ENCODE data around the gene PCNX4. TPM values are rescaled to one million over a fixed set of nuclear protein-coding genes. Genes with fewer than 3 reads are reported as not detected.

PCNX4 gene
- total RNA-seq, 1 donor from 2014 or later: 39.8 TPM

DNA sequence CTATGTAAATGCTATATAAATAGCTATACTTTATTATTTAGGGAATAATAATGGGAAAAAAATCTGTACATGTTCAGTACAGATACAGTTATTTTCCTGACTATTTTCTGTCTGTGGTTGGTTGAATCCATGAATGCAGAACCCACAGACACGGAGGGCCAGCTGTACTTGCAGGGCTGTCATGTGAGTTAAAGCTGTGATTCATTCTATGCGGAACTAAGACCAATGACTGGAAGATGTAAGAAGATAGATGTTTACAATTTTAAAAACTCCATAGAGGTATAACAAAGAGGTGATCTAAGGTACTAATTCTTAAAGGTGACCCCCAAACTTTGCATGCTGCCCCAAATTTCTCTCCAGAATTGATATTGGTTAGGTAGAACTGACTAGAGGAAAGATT is 14.6 kb downstream of the PCNX4 start:
- DNase-seq (ENCODE audit: low read depth) (peak; percentile 13), FAIRE-seq (no peak)
- TF ChIP-seq, protein P1, sequence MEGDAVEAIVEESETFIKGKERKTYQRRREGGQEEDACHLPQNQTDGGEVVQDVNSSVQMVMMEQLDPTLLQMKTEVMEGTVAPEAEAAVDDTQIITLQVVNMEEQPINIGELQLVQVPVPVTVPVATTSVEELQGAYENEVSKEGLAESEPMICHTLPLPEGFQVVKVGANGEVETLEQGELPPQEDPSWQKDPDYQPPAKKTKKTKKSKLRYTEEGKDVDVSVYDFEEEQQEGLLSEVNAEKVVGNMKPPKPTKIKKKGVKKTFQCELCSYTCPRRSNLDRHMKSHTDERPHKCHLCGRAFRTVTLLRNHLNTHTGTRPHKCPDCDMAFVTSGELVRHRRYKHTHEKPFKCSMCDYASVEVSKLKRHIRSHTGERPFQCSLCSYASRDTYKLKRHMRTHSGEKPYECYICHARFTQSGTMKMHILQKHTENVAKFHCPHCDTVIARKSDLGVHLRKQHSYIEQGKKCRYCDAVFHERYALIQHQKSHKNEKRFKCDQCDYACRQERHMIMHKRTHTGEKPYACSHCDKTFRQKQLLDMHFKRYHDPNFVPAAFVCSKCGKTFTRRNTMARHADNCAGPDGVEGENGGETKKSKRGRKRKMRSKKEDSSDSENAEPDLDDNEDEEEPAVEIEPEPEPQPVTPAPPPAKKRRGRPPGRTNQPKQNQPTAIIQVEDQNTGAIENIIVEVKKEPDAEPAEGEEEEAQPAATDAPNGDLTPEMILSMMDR (IDR thresholded peaks at IDR 0.05; ENCODE audit: insufficient read depth, low read length, severe bottlenecking): no peak
- Histone ChIP-seq H3K36me3 (ENCODE audit: control insufficient read depth, insufficient read depth, low read length) (peaks cover 2% of the 10 kb centered on the region), H3K4me3 (ENCODE audit: low read depth, low read length) (no peak overlapping the region), H3K27me3 (ENCODE audit: control insufficient read depth, insufficient read depth, low read length) (no peaks in the 10 kb centered on the region)

DNA sequence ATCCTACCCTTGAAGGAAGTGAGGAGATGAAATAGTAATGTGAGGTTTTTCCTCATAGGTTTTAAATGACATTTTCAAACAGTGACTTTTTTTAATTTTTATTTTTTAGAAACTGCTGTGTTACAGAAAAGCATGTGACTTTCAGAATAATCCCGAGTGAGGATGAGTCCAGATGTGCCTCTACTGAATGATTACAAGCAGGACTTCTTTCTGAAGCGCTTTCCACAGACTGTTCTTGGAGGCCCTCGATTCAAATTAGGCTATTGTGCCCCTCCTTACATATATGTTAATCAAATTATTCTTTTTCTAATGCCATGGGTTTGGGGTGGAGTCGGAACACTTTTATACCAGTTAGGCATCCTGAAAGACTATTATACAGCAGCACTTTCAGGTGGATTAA is 15.8 kb downstream of the PCNX4 start:
- H3K4me3 ChIP-seq (ENCODE audit: low read depth, low read length): no peak overlapping the region
- peaks cover 2% of the 10 kb centered on the region for H3K36me3 ChIP-seq (ENCODE audit: control insufficient read depth, insufficient read depth, low read length)
- TF ChIP-seq, protein P1 (IDR thresholded peaks at IDR 0.05; ENCODE audit: insufficient read depth, low read length, severe bottlenecking): no peak
- no peak for FAIRE-seq
- no peaks in the 10 kb centered on the region for H3K27me3 ChIP-seq (ENCODE audit: control insufficient read depth, insufficient read depth, low read length)
- no peak for DNase-seq (ENCODE audit: low read depth)

DNA sequence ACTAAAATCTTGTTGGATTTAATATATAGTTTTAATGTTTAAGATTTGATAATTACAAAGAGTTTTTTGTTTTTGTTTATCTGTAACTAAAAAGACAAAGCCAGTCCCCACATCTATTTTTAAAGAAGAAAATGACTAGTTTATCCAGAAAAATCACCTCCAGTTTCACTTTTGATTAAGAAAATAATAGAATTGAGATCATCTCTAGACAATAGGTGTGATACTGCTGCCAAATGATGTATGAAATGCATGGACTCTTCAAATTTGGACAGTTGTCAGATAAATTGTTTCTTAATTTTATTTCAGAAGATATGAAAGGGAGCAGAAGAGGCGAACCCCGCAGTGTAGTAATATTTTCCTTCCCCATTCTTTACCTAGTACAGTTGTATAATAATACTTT is 20.0 kb downstream of the PCNX4 start:
- DNase-seq (ENCODE audit: low read depth): no peak
- Histone ChIP-seq H3K4me3 (ENCODE audit: low read depth, low read length) (no peak overlapping the region), H3K27me3 (ENCODE audit: control insufficient read depth, insufficient read depth, low read length) (no peaks in the 10 kb centered on the region), H3K36me3 (ENCODE audit: control insufficient read depth, insufficient read depth, low read length) (peaks cover 2% of the 10 kb centered on the region)
- TF ChIP-seq, protein P1 (IDR thresholded peaks at IDR 0.05; ENCODE audit: insufficient read depth, low read length, severe bottlenecking): no peak
- no peak for FAIRE-seq

DNA sequence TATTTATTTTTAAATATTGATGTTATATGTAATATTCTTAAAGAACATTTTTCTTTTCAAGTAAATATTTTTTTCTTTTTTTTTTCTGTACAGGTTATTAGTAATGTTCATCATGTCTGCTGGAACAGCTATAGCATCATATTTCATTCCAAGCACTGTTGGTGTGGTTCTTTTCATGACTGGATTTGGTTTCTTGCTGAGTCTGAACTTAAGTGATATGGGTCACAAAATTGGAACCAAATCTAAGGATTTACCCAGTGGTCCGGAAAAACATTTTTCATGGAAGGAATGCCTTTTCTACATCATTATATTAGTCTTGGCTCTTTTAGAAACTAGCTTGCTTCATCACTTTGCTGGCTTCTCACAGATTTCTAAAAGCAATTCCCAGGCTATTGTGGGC is 23.2 kb downstream of the PCNX4 start:
- Histone ChIP-seq H3K27me3 (ENCODE audit: control insufficient read depth, insufficient read depth, low read length) (no peaks in the 10 kb centered on the region), H3K4me3 (ENCODE audit: low read depth, low read length) (no peak overlapping the region), H3K36me3 (ENCODE audit: control insufficient read depth, insufficient read depth, low read length) (peaks cover 5% of the 10 kb centered on the region)
- no peak for FAIRE-seq
- TF ChIP-seq, protein P1 (IDR thresholded peaks at IDR 0.05; ENCODE audit: insufficient read depth, low read length, severe bottlenecking): no peak
- DNase-seq (ENCODE audit: low read depth): no peak

DNA sequence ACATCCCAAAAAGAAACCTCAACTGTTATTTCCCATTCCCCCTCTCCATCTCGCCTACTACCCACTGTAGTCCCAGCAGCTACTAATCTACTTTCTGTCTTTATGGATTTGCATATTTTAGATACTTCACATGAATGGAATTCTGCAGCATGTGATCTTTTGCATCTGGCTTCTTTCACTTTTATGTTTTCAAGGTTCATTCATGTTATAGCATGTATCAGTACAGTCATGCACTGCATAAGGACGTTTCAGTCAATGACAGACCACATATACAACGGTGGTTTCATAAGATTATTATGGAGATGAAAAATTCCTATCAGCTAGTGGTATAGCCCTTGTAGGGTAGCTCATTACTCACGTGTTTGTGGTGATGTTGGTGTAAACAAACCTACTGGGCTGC is 24.5 kb downstream of the PCNX4 start:
- FAIRE-seq: peak; percentile 60
- Histone ChIP-seq H3K4me3 (ENCODE audit: low read depth, low read length) (no peak overlapping the region), H3K36me3 (ENCODE audit: control insufficient read depth, insufficient read depth, low read length) (peaks cover 5% of the 10 kb centered on the region), H3K27me3 (ENCODE audit: control insufficient read depth, insufficient read depth, low read length) (no peaks in the 10 kb centered on the region)
- TF ChIP-seq, protein P1 (IDR thresholded peaks at IDR 0.05; ENCODE audit: insufficient read depth, low read length, severe bottlenecking): no peak
- peak; percentile 97 for DNase-seq (ENCODE audit: low read depth)

DNA sequence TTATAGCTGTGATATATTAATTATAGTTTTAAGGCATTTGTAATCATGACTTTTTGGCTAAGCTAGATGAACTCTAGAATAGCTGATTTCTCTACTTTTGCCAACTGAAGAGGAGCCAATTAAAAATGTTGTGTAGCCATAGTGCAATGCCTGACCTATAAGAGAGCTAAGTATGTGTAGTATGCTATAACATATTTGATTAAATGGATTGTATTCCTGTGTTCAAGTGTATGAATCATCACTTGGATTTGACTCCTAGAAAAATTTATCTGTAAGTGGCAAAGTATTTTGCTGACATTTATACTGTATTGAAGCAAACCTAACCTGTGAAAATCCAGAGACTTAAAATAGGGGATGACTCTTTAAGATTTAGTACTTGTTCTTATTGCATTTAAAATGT is 34.2 kb downstream of the PCNX4 start:
- Histone ChIP-seq H3K36me3 (ENCODE audit: control insufficient read depth, insufficient read depth, low read length) (peaks cover 10% of the 10 kb centered on the region), H3K4me3 (ENCODE audit: low read depth, low read length) (no peak overlapping the region), H3K27me3 (ENCODE audit: control insufficient read depth, insufficient read depth, low read length) (no peaks in the 10 kb centered on the region)
- TF ChIP-seq, protein P1 (IDR thresholded peaks at IDR 0.05; ENCODE audit: insufficient read depth, low read length, severe bottlenecking): no peak
- DNase-seq (ENCODE audit: low read depth) (no peak), FAIRE-seq (no peak)
